ENCODE results near the gene MPHOSPH9. TPM values are rescaled to one million over a fixed set of nuclear protein-coding genes. Genes with fewer than 3 reads are reported as not detected.

MPHOSPH9 gene
- polyA plus RNA-seq, 1 donor (not counting 4 experiments of a cell fraction or from before 2014, with no cell fraction given) = 10.7 TPM

DNA sequence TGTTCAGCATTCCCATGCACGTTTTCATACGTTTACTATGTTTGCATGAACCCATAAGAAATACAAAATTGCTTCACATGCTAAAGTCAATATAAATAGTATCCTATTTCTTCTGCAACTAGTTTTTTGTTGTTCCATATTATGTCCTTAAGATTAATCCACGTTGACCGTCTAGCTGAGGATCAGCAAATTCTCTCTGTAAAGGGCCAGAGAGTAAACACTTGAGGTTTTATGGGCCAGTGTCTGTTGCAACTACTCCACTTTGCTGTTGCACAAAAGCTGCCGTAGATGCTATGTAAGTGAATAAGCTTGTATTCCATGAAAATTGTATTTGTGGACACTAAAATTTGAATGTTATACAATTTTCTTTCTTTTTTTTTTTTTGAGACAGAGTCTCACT lies 61.0 kb downstream of the MPHOSPH9 start:
- no peak for TF ChIP-seq EZH2 (IDR thresholded peaks at IDR 0.05; ENCODE audit: low read length)
- TF ChIP-seq, protein P1, sequence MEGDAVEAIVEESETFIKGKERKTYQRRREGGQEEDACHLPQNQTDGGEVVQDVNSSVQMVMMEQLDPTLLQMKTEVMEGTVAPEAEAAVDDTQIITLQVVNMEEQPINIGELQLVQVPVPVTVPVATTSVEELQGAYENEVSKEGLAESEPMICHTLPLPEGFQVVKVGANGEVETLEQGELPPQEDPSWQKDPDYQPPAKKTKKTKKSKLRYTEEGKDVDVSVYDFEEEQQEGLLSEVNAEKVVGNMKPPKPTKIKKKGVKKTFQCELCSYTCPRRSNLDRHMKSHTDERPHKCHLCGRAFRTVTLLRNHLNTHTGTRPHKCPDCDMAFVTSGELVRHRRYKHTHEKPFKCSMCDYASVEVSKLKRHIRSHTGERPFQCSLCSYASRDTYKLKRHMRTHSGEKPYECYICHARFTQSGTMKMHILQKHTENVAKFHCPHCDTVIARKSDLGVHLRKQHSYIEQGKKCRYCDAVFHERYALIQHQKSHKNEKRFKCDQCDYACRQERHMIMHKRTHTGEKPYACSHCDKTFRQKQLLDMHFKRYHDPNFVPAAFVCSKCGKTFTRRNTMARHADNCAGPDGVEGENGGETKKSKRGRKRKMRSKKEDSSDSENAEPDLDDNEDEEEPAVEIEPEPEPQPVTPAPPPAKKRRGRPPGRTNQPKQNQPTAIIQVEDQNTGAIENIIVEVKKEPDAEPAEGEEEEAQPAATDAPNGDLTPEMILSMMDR (optimal IDR thresholded peaks at IDR 0.05 in 1 of 3, IDR thresholded peaks at IDR 0.05 in 1 of 3, conservative IDR thresholded peaks at IDR 0.05 in 1 of 3; ENCODE audit: extremely low read depth in 1 of 3, insufficient read depth in 2 of 3, low read length in 3 of 3) = no peak
- H3K4me1 ChIP-seq (ENCODE audit: control insufficient read depth, extremely low read depth, insufficient read depth, low read length) = no peaks in the 10 kb centered on the region
- no peaks in the 10 kb centered on the region for H3K36me3 ChIP-seq (ENCODE audit: control insufficient read depth in 2 of 2, extremely low read depth in 1 of 2, insufficient read depth in 2 of 2, low read length in 2 of 2)
- no peak overlapping the region for H3K27ac ChIP-seq (ENCODE audit: control insufficient read depth, insufficient read depth, low read length)
- H2AFZ ChIP-seq (ENCODE audit: control insufficient read depth, low read length) = no peak overlapping the region
- H3K9ac ChIP-seq (ENCODE audit: control insufficient read depth, extremely low read depth, insufficient read depth, low read length) = no peak overlapping the region
- no peak overlapping the region for H3K4me3 ChIP-seq (ENCODE audit: control insufficient read depth in 2 of 3, extremely low read depth in 1 of 3, insufficient read depth in 2 of 3, low read depth in 1 of 3, low read length in 3 of 3)
- DNase-seq (ENCODE audit: low read depth, low spot score) (no peak), FAIRE-seq (no peak)
- no peaks in the 10 kb centered on the region for H4K20me1 ChIP-seq (ENCODE audit: control insufficient read depth, extremely low read depth, insufficient read depth, low read length)
- H3K79me2 ChIP-seq (ENCODE audit: control insufficient read depth, insufficient read depth, low read length) = no peaks in the 10 kb centered on the region
- H3K27me3 ChIP-seq (ENCODE audit: control insufficient read depth, extremely low read depth, insufficient read depth, low read length) = no peaks in the 10 kb centered on the region
- H3K9me1 ChIP-seq (ENCODE audit: control insufficient read depth, extremely low read depth, insufficient read depth, low read length) = no peaks in the 10 kb centered on the region
- dilution Hi-C loops (cut with MboI; ENCODE audit: extremely low pct_ligation_motif_present, low sequenced_read_pairs) = no loop called here
- H3K9me3 ChIP-seq (ENCODE audit: control insufficient read depth, low read depth, low read length) = no peaks in the 10 kb centered on the region
- no peak overlapping the region for H3K4me2 ChIP-seq (ENCODE audit: control insufficient read depth, extremely low read depth, insufficient read depth, low read depth, low read length)

DNA sequence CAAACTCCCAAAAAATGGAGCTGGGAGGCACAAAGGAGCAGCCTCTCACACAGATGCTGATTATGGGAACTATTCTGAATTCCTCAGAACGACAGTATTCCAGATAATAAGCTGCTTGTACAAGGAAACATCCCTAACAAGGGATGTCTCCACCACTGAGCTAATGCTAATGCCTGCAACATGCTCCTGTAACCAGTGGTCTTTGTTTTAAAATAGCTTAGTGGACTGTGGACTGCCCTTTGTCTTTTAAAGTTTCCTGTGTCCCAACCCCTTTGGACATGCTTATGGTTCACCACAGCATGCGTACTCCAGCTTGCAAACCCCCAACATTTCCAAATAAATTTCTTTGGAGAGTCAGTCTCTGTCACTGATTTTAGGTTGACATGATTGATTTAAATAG lies 65.6 kb downstream of the MPHOSPH9 start:
- H3K9ac ChIP-seq (ENCODE audit: control insufficient read depth, extremely low read depth, insufficient read depth, low read length) = no peak overlapping the region
- H4K20me1 ChIP-seq (ENCODE audit: control insufficient read depth, extremely low read depth, insufficient read depth, low read length) = no peaks in the 10 kb centered on the region
- H3K9me3 ChIP-seq (ENCODE audit: control insufficient read depth, low read depth, low read length) = no peaks in the 10 kb centered on the region
- H3K79me2 ChIP-seq (ENCODE audit: control insufficient read depth, insufficient read depth, low read length) = no peaks in the 10 kb centered on the region
- FAIRE-seq = no peak
- no peaks in the 10 kb centered on the region for H3K27me3 ChIP-seq (ENCODE audit: control insufficient read depth, extremely low read depth, insufficient read depth, low read length)
- H3K36me3 ChIP-seq (ENCODE audit: control insufficient read depth in 2 of 2, extremely low read depth in 1 of 2, insufficient read depth in 2 of 2, low read length in 2 of 2) = peaks cover 3 to 9% of the 10 kb centered on the region in 2 experiments
- no peak for TF ChIP-seq EZH2 (IDR thresholded peaks at IDR 0.05; ENCODE audit: low read length)
- TF ChIP-seq, protein P1 (optimal IDR thresholded peaks at IDR 0.05 in 1 of 3, IDR thresholded peaks at IDR 0.05 in 1 of 3, conservative IDR thresholded peaks at IDR 0.05 in 1 of 3; ENCODE audit: extremely low read depth in 1 of 3, insufficient read depth in 2 of 3, low read length in 3 of 3) = no peak
- dilution Hi-C loops (cut with MboI; ENCODE audit: extremely low pct_ligation_motif_present, low sequenced_read_pairs) = no loop called here
- H3K4me1 ChIP-seq (ENCODE audit: control insufficient read depth, extremely low read depth, insufficient read depth, low read length) = peaks cover 10% of the 10 kb centered on the region
- no peak overlapping the region for H2AFZ ChIP-seq (ENCODE audit: control insufficient read depth, low read length)
- H3K9me1 ChIP-seq (ENCODE audit: control insufficient read depth, extremely low read depth, insufficient read depth, low read length) = no peaks in the 10 kb centered on the region
- no peak overlapping the region for H3K4me3 ChIP-seq (ENCODE audit: control insufficient read depth in 2 of 3, extremely low read depth in 1 of 3, insufficient read depth in 2 of 3, low read depth in 1 of 3, low read length in 3 of 3)
- no peak for DNase-seq (ENCODE audit: low read depth, low spot score)
- H3K27ac ChIP-seq (ENCODE audit: control insufficient read depth, insufficient read depth, low read length) = no peak overlapping the region
- H3K4me2 ChIP-seq (ENCODE audit: control insufficient read depth, extremely low read depth, insufficient read depth, low read depth, low read length) = no peak overlapping the region
